LHCN-M2 (cell line): ENCODE data around the gene UBE2J2. TPM values are rescaled to one million over a fixed set of nuclear protein-coding genes. Genes with fewer than 3 reads are reported as not detected.
"Not testable (repeated sequence)": the region's sequence is repeated elsewhere in the genome, so short reads cannot be mapped to it uniquely, and the experiment has no call there.

Source experiments
- DNase-seq: peaks from one replicate; pipeline ENCODE4 v3.0.0-alpha.2; 2012; ENCODE audit warnings: low read depth
- total RNA-seq: library from RNA; depleted of rRNA; stranded (reverse); fragments of >200 nt; gene quantifications from 2 replicates; pipeline ENCODE4 v1.2.3, GENCODE V29; 2014

Gene UBE2J2
- total RNA-seq, 1 experiment from 2014 or later, result 62.3 TPM

DNA sequence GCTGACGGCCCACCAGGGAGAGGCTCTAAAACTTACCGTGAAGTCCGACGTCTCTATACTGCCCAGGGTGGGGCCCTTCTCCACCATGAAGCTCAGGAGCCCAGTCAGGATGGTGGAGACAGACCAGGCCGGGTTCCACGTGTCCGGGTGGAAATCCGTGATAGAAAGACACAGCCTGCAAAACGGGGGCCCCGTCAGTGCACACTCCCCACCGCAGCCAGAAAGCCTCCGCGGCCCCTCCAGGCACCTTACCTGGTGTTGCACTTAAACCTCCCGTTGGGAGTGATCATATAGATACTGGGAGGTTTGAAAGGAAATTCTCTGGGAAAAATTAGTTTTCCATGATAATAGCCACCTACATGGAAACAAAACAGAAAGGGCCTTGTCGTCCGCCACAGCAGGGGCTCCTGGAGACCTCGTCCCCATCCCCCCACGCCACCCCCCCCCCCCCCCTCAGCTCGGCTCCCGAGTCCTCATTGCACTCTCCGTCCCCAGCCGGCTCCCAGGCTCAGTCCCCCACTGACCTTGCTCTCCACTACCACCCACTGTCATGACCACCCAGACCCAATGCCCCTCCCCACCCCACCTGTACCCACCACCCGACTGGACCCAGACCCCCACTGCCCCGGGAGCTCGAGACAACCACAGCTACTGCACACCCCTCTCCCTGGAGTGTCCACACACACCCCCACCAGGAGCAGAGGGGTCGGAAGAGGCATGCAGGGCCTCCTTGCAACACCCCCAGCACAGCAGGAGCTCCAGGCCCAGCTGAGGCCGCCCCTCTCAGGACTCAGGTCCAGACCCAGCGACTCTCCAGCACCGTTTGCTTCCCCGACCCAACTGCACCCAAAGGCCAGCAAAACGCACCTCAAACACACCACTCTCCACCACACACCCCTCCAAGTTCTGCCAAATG is 16.4 kb downstream of the UBE2J2 start:
- DNase-seq, result no peak

DNA sequence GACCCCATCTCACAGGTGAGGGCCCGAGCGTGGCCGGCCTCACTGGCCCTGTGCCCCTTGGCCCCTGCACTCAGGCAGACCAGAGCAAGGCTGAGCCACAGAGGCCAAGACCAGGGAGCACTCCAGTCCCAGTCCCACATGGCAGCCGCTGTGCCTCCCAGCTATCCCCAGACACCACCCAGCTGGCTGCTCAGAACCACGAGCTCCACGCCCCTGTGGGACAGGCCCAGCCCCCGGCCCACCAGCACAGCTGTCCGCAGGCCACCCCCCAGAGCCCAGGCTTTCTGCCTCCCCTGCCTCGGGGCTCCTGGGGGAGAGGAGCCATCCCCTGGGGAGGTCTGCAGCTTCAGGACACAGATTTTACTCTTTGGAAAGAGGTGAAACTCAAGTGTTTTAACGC is 18.0 kb downstream of the UBE2J2 start:
- no peak for DNase-seq

DNA sequence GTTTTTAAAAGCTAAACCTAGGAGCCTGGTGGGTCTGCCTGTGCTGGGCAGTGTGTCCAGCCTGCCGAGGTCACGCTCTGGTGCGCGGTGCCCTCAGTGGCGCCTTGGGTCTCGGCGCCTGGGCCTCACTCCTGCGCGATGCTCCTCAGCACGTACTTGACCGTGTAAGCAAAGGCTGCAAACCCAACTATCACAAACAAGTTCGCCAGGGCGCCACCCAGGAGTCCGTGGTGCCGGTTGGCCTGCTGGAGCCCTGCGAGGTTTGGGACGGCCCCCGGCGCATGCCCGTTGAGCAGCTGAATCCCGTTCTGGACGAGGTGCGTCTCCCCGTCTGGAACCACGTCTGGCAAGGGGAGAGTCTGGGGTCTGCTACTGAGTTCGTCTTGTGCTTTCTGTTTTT is 18.6 kb downstream of the UBE2J2 start:
- no peak for DNase-seq

DNA sequence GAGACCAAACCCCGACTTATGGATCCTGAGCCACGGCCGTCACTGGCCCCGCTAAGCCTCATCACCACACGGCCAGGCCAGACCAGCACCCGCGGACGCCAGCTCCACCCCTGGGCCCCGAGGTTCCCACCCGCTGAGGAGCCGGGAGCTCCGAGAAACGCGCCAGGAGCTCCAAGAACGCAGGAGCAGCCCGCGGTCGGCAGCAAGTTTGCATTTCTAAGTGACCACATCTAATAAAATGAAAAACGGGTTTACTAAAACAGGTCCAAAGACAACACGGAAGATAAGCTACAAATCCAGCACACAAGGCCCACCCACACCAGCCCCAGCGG is 19.0 kb downstream of the UBE2J2 start:
- no peak for DNase-seq

DNA sequence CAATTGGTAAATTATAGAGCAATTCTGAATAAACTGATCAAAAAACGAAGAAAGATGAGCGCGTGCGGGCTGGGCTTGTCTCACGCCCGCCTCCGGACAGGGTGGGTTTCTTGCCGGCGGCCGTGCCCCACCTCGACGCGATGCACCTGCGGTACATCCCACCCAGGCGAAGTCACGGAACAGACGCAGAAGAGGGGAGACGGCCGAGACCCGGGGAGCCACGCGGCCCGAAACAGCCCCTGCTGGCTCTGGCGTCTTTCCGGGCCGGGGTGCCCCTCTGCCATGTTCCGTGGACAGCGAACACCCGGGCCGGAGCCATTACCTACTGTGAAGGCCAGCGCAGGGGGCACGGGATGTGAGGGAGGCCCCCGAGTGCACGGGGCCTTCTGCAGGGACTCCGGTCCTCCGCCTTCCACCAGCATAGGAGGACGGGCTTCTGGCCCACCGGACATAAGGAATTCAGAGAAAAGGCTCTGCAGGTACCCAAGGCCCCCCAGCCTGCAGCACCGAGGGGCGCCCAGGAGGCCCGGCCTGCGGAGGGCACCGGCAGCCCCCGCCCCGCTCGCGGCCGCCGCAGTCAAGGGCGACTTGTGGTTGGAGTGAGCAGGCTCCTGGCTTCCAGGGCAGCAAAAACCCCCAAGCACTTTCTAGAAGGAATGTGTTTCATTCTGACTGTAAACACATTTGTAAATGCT is 19.5 kb downstream of the UBE2J2 start:
- DNase-seq, result no peak

DNA sequence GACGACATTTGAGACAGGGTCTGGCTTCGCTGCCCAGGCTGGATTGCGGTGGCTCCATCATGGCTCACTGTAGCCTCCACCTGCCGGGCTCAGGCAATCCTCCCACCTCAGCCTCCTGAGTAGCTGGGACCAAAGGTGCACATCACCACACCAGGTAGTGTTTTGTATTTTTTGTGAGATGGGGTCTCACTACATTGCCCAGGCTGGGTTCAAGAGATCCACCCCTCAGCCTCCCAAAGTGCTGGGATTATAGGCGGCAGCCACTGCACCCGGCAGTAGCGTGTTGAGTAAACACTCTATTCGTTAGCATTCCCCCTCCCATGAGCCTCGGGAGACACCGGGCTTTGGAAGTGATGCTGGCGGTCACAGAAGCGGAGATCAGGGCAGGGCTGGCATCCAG is 20.3 kb downstream of the UBE2J2 start:
- no peak for DNase-seq

DNA sequence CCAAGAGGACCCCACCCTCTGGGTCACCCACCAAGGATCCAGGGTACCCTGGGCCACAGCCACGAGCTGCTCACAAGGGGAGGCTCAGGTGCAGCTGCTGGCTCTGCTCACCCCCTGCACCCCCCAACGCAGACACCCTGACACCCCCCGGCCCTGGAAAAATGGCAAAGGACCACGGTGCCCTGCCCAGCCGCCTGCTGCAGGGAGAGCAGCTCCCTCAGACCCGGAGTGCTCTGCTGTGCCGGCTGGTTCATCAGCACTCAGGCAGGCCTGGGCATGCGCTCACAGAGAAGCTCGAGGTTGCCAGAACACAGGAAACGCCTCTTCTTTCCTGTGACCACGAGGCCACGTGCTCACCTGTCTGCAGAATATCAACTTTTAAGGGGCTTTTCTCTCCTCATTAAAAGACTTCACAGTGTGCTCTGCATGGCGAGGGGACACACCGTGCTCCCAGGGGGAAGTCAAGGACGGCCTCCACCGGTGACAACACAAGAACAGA is 22.8 kb downstream of the UBE2J2 start:
- DNase-seq, result no peak

DNA sequence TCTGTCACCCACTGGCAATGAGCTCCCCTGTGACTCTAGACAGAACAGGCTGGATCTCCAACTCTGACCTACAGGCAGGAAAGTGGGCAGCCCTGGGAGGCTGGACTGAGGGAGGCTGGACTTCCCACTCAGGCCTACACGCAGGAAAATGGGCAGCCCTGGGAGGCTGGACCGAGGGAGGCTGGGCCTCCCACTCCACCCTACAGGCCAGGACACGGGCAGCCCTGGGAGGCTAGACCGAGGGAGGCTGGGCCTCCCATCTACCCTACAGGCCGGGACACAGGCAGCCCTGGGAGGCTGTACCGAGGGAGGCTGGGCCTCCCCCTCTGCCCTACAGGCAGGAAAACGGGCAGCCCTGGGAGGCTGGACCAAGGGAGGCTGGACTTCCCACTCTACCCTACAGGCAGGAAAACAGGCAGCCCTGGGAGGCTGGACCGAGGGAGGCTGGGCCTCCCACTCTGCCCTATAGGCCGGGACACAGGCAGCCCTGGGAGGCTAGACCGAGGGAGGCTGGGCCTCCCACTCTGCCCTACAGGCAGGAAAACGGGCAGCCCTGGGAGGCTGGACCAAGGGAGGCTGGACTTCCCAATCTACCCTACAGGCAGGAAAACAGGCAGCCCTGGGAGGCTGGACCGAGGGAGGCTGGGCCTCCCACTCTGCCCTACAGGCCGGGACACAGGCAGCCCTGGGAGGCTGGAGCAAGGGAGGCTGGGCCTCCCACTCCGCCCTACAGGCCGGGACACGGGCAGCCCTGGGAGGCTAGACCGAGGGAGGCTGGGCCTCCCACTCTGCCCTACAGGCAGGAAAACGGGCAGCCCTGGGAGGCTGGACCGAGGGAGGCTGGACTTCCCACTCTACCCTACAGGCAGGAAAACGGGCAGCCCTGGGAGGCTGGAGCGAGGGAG is 25.4 kb downstream of the UBE2J2 start:
- not testable (repeated sequence) for DNase-seq

- no peak for DNase-seq
Observed at GRCh38 chr1:1247341-1247913, 26.2 kb downstream of the UBE2J2 start.

DNA sequence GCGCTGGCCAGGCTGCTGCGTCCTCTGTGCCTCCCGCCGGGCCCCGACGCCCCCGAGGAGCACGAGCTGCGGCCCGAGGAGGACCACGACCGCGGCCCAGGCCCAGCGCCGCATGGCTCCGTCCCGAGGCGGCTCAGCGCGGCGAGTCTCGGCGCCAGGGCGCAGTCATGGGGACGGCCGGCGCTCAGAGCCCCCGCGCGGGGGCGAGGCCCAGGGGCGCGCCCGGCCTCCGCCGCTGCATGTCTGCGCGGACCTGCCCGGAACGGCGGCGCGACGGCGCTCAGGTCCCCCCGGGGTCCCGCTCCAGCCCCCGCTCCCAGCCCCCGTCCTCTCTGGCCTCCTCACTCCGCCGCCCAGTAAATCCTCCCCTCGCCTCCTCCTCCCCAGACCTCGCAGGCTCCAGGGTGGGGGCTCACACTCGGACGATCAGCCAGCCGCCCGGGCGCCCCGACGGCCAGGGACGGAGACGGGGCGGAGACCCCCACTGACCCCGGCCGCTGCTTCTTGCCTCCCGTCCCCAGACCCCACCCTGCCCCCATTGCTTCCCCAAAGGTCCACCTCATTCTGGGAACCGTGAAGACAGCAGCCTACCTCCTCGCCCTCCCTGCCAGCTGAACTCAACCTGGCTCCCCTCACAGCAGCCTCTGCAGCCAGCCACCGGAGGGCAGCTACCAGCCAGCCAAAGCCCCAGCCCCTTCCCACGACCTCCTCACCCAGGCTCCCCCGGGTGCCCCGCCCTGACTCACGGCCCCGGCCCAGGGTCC is 26.9 kb downstream of the UBE2J2 start, which contains the start of gene C1QTNF12:
Gene C1QTNF12, minus strand, starts transcription at position 146 of the 764 bp plus-strand sequence. Its CDS starts 32 bp downstream, at position 114.
- no peak for DNase-seq

GRCh38 chr1:1245817-1246576 is 27.7 kb downstream of the UBE2J2 start:
- DNase-seq, result no peak

- no peak for DNase-seq
Observed at GRCh38 chr1:1245178-1245816, 28.4 kb downstream of the UBE2J2 start.

DNA sequence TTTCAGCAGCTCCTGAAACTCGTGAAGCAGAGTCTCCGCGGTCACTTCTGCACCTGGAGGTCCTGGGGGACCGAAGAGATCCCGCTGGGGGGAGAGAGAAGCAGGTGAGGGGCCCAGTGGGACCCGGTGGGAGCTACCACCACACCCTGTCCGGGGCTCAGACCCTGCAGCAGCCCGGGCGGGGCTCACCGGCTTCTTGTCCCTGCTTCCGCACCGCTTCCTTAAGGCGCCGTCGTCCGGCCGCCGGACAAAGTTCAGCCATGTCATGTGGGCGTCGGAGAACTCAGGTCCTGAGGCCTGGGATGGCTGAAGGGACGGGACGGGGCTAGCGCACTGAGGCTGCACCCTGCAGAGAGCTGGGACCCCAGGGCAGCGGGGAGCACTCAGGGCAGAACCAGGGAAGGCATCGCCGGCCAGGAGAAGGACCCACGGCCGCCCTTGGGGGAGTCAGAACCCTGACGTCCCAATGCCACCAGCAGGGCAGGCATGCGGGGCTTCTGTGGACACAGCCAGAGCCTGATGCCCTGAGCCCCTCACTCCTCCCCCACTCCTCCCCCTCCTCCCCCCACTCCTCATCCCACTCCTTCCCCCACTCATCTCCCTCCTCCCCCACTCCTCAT is 29.4 kb downstream of the UBE2J2 start:
- DNase-seq, result no peak

GRCh38 chr1:1243807-1244191 is 29.9 kb downstream of the UBE2J2 start:
- no peak for DNase-seq

- no peak for DNase-seq
Observed at GRCh38 chr1:1243266-1243660, 30.4 kb downstream of the UBE2J2 start.

DNA sequence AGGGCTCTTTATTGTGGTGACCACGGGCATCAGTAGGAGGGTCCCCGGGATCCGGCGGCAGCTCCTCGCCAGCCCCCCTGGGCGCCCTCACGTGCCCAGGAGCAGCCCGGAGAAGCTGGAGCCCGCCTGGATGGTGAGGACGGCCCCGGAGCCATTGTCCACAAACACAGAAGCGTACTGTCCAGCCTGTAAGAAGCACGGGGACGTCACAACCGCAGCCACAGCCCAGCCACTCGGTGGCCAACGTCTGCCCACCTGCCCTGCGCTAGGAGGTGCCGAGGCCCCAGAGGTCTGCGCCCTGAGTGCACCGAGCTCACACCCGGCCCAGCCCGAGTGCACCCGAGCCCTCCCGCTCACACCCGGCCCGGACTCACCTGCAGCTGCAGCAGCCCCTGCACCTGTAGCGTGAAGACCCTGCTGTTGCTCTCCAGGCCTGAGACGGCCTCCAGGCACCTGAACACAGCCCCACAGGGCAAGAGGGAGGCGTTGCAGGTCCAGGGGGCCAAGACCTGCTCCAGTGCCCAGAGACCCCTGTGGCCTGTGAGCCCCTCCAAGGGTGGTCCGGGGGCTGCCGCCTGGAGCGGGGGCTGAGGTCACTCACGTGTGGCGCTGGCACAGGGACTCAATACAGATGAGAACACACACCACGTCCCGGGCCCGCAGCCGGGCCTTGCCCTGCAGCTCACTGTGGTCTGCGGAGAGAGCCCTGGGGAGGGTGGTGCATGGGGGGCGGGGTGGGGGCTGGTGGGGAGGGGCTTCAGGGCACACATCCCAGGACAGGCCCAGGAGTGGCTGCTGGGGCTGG is 31.0 kb downstream of the UBE2J2 start:
- DNase-seq, result no peak

DNA sequence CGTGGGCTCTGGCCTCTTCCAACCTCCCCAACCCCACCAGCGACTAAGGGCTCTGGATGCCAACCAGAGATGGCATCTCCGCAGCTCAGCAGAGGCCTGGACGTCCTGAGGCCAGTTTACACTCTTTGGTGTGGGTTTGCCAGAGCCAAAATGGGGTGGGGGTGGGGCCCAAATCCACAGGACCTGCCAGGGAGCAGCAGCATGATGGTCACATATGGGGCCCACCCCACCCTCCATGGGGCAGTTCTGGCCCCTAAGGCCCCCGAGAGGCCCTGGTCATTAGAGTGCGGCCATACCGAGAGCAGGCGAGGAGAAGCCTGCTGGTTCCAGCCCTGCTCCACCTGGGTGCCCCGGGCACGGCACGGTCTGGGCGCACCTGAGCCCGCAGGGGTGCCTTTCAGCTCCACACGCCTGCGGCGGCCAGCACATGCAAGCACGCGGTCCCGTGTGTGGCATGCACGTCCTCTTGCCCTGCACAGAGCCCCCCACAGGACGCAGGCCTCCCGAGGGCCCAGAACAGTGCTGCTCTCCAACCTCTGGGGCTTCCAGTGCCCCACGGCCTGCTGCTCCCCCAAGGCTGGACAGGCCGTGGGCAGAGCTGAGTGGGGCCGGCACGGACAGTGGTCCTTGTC is 31.9 kb downstream of the UBE2J2 start:
- no peak for DNase-seq
